Sigmoid colon (tissue), 7 donors: ENCODE measurements around the gene UBXN10. TPM values are rescaled to one million over a fixed set of nuclear protein-coding genes. Genes with fewer than 3 reads are reported as not detected.

Source experiments
- DNase-seq: peaks from one replicate; pipeline ENCODE4 v3.0.0-alpha.2; 2019
- H3K27ac ChIP-seq, 4 donors: fragments of 200-600 bp; sonication (generic); one replicate each; pipeline ENCODE4 v1.5.1; 2016 to 2019; ENCODE audit warnings: mild to moderate bottlenecking in 1 of 4
- H3K27me3 ChIP-seq, 3 donors: fragments of 200-600 bp; sonication (generic); one replicate each; pipeline ENCODE4 v1.5.1; 2019; ENCODE audit warnings: mild to moderate bottlenecking in 1 of 3
- H3K36me3 ChIP-seq, 4 donors: fragments of 200-600 bp; sonication (generic); one replicate each; pipeline ENCODE4 v1.5.1; 2016 to 2019
- H3K4me1 ChIP-seq, 4 donors: fragments of 200-600 bp; sonication (generic); one replicate each; pipeline ENCODE4 v1.5.1; 2017 to 2019
- H3K4me3 ChIP-seq, 4 donors: fragments of 200-600 bp; sonication (generic); one replicate each; pipeline ENCODE4 v1.5.1; 2017 to 2019; ENCODE audit warnings: mild to moderate bottlenecking in 2 of 4, moderate library complexity in 1 of 4
- H3K9me3 ChIP-seq, 4 donors: fragments of 200-600 bp in 3 of 4; sonication (generic) in 3 of 4; one replicate each; pipeline versions ENCODE4 v1.5.1 to v1.6.1; 2013 to 2019
- EP300 ChIP-seq, 4 donors: sonication (generic); formaldehyde crosslinking; IDR thresholded peaks; one replicate each; pipeline ENCODE4 v1.6.1; 2017; ENCODE audit warnings: antibody characterized with exemption in 4 of 4
- POLR2A ChIP-seq, 2 donors: fragments of 450-650 bp; IDR thresholded peaks; one replicate each; pipeline ENCODE4 v1.6.1; 2016; ENCODE audit warnings: antibody characterized with exemption in 2 of 2, mild to moderate bottlenecking in 2 of 2, moderate library complexity in 2 of 2
- POLR2AphosphoS5 ChIP-seq, 4 donors: sonication (generic); formaldehyde crosslinking; IDR thresholded peaks; one replicate each; pipeline ENCODE4 v1.6.1; 2017; ENCODE audit warnings: antibody characterized with exemption in 4 of 4
- WGBS, 2 donors: extraction: QIAGEN DNeasy Blood & Tissue Kit; methylation state at CpG; one replicate each; pipeline ENCODE4 v1.1.7; 2013; 5-methylcytosine and 5-hydroxymethylcytosine counted together
- intact Hi-C: fragments of 100-400 bp; cut with DNase I; formaldehyde crosslinking; loops from one replicate; pipeline ENCODE4 v1.15.1; 2023
- polyA plus RNA-seq, 3 donors: library from polyadenylated mRNA; stranded (reverse); fragments of 200-250 nt; gene quantifications; one replicate each; pipeline ENCODE4 v1.2.3, GENCODE V29; 2013
- total RNA-seq, 4 donors: library from RNA; depleted of rRNA; stranded (reverse); fragments of >200 nt; gene quantifications; one replicate each; pipeline ENCODE4 v1.1.0, GENCODE V29; 2016
- TF ChIP-seq, protein P1 (sequence below), 4 experiments: fragments of 450-650 bp in 3 of 4; fragments of 200-600 bp in 1 of 4; IDR thresholded peaks; one replicate each; pipeline ENCODE4 v1.5.1; 2016 to 2019; ENCODE audit warnings: antibody characterized with exemption in 4 of 4, mild to moderate bottlenecking in 3 of 4, moderate library complexity in 2 of 4
- donor health status: healthy with polysubstance abuse.
- donor health status: Bipolar disorder and iron deficiency.
- donor health status: healthy.

UBXN10 gene
- total and polyA plus RNA-seq, 7 donors: 2.9 to 25.0 (median 14.6) TPM

DNA sequence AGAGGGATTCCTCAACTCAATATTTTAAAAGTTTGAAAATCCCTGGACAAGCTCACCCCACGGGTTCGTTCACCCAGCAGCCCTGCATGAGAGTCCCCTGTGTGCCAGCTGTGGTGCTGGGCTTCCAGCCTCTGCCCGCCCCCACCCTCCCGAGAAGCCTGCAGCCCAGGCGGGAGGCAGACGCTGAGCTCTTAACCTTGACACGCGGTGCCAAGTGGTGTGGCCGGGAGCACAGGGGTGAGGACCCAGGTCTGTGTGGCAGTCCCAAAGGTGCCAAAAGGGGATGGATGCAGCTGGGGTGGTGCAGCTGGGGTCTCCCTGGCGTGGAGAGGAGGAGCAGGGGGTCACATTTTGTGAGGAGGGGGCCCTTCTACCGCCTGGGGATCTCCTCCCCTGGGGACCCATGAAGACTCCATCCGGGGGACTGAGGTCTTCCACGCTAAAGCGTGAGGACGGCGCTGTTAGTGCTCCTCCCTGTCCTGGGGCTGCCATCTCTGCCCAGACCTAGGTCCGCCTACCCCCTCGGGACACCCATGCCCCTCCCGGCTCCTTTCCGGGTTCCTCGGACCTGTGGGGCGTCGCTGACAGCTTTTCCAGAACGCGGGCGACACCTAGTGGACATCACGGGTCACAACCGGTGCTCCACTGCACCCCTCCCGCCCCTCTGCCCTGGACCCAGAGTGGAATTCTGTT is 33.8 kb upstream of the UBXN10 start:
- intact Hi-C loops: loop anchor here (1.0 to 5.0 kb wide), 4 partner anchors 45 to 234 kb away; no protein-coding TSS in a partner anchor
- no peaks in the 10 kb centered on the region for H3K36me3 ChIP-seq
- 4 to 9% methylated on average over 29 of the region's 29 CpGs for WGBS, 2 donors
- H3K27ac ChIP-seq: peak overlapping the region in 3 of 4 donors; percentile 13 to 42 (median 32)
- peaks cover 0 to 25% (median 13%) of the 10 kb centered on the region in 4 donors for H3K4me1 ChIP-seq
- H3K9me3 ChIP-seq: no peaks in the 10 kb centered on the region
- TF ChIP-seq POLR2A (IDR thresholded peaks at IDR 0.05) (no peak), POLR2AphosphoS5 (IDR thresholded peaks at IDR 0.05) (peak in 1 of 4 donors; percentile 15)
- TF ChIP-seq, protein P1, sequence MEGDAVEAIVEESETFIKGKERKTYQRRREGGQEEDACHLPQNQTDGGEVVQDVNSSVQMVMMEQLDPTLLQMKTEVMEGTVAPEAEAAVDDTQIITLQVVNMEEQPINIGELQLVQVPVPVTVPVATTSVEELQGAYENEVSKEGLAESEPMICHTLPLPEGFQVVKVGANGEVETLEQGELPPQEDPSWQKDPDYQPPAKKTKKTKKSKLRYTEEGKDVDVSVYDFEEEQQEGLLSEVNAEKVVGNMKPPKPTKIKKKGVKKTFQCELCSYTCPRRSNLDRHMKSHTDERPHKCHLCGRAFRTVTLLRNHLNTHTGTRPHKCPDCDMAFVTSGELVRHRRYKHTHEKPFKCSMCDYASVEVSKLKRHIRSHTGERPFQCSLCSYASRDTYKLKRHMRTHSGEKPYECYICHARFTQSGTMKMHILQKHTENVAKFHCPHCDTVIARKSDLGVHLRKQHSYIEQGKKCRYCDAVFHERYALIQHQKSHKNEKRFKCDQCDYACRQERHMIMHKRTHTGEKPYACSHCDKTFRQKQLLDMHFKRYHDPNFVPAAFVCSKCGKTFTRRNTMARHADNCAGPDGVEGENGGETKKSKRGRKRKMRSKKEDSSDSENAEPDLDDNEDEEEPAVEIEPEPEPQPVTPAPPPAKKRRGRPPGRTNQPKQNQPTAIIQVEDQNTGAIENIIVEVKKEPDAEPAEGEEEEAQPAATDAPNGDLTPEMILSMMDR (IDR thresholded peaks at IDR 0.05): peak; percentile 93 to 97 (median 94)
- peak; percentile 93 for DNase-seq
- H3K4me3 ChIP-seq: peak overlapping the region; percentile 27 to 54 (median 42)
- H3K27me3 ChIP-seq: no peaks in the 10 kb centered on the region

DNA sequence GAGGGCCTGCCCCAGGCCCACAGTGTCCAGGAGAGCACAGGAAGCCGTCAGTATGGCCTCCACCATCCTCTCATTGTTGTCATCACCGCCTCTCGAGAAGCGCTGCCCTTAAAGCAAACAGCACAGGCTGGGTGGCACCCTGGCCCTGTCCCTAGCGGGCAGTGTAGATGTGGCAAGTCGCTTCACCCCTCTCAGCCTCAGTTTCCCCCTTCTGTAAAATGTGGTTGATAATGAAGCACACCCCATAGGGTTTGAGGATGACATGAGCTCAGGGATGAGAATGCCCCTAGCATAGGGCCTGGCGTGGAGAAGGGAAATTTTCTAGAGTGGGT is 33.3 kb upstream of the UBXN10 start:
- 37 to 64% methylated on average over 7 of the region's 7 CpGs for WGBS, 2 donors
- Histone ChIP-seq H3K4me1 (peaks cover 0 to 25% (median 13%) of the 10 kb centered on the region in 4 donors), H3K27ac (peak overlapping the region; percentile 0 to 58 (median 32)), H3K36me3 (no peaks in the 10 kb centered on the region), H3K4me3 (peak overlapping the region in 3 of 4 donors; percentile 34 to 54 (median 49)), H3K27me3 (no peaks in the 10 kb centered on the region), H3K9me3 (no peaks in the 10 kb centered on the region)
- intact Hi-C loops: loop anchor here (1.0 to 5.0 kb wide), 4 partner anchors 45 to 234 kb away; no protein-coding TSS in a partner anchor
- TF ChIP-seq, protein P1 (IDR thresholded peaks at IDR 0.05): peak in 1 of 4 experiments; percentile 5
- TF ChIP-seq EP300 (IDR thresholded peaks at IDR 0.05): no peak
- no peak for TF ChIP-seq POLR2AphosphoS5 (IDR thresholded peaks at IDR 0.05)
- no peak for TF ChIP-seq POLR2A (IDR thresholded peaks at IDR 0.05)
- DNase-seq: no peak

DNA sequence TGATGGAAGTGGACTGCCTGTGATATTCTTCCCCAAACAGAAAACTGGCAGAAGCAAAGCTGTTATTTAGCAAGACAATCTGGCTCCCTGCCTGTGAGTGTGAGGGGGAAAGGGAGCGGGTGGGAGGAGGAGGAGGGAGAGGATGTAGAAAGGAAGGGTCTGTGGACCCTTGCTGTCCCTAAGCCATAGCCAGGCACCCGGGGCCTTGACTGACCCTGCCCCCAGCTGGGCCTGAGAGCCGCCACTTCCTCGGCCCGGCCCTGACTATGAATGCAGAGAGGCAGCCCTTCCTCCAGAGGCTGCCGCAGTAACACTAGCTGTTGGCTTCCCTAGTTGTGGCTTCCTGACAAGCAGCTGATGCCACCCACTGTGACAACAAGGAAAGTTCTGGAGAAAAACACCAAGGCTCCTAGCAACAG is 32.9 kb upstream of the UBXN10 start:
- Histone ChIP-seq H3K27me3 (no peaks in the 10 kb centered on the region), H3K36me3 (no peaks in the 10 kb centered on the region), H3K4me3 (no peak overlapping the region), H3K9me3 (no peaks in the 10 kb centered on the region), H3K4me1 (peaks cover 0 to 25% (median 13%) of the 10 kb centered on the region in 4 donors), H3K27ac (peak overlapping the region; percentile 0 to 58 (median 32))
- WGBS, 2 donors: 72 to 85% methylated on average over 6 of the region's 6 CpGs
- intact Hi-C loops: loop anchor here (1.0 to 5.0 kb wide), 4 partner anchors 44 to 235 kb away; no protein-coding TSS in a partner anchor
- peak; percentile 67 for DNase-seq
- TF ChIP-seq POLR2A (IDR thresholded peaks at IDR 0.05) (no peak), POLR2AphosphoS5 (IDR thresholded peaks at IDR 0.05) (peak in 1 of 4 donors; percentile 12)

DNA sequence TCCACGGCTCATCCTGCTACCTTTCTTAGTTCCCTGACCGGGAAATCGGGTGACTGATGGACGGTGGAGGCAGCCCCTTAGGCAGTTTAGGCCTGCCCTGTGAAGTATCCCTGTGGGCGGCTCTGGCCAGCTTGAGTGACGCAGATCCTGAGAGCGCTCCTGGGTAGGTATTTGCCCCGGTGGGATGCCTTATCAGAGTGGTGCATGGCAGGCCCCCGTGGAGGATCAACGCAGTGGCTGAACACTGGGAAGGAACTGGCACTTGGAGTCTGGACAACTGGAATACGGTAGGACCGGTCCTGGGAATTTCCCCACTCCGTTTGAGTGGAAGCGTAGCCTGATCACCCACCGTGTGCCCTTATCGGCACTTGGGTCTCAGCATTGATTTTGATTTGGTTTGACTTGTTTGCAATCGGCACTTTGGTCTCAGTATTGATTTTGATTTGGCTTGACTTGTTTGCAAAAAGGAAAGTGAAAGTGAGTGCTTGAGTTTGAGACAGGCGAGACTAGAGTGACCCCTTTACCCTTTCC is 31.5 kb upstream of the UBXN10 start:
- DNase-seq: peak; percentile 59
- Histone ChIP-seq H3K4me1 (peaks cover 0 to 25% (median 13%) of the 10 kb centered on the region in 4 donors), H3K9me3 (peaks cover 0 to 12% (median under 1%) of the 10 kb centered on the region in 4 donors), H3K27ac (peak overlapping the region in 1 of 4 donors; percentile 34), H3K36me3 (no peaks in the 10 kb centered on the region), H3K4me3 (peak overlapping the region in 1 of 4 donors; percentile 17), H3K27me3 (no peaks in the 10 kb centered on the region)
- 84 to 87% methylated on average over 18 of the region's 18 CpGs for WGBS, 2 donors
- intact Hi-C loops: loop anchor here (5.0 kb wide), 1 partner anchor 43 kb away; no protein-coding TSS in a partner anchor
- no peak for TF ChIP-seq POLR2A (IDR thresholded peaks at IDR 0.05)
- no peak for TF ChIP-seq POLR2AphosphoS5 (IDR thresholded peaks at IDR 0.05)
- no peak for TF ChIP-seq EP300 (IDR thresholded peaks at IDR 0.05)
- TF ChIP-seq, protein P1 (IDR thresholded peaks at IDR 0.05): no peak
